Transverse colon (tissue), 3 donors: ENCODE data around the gene CCDC82.

Source experiments
- EP300 ChIP-seq: sonication (generic); formaldehyde crosslinking; IDR thresholded peaks from one replicate; pipeline ENCODE4 v1.6.1; 2017; ENCODE audit warnings: antibody characterized with exemption, low read depth
- TF ChIP-seq, protein P1 (sequence below), 5 experiments: fragments of 200-600 bp in 3 of 5; fragments of 450-650 bp in 2 of 5; sonication (generic) in 3 of 5; IDR thresholded peaks; 1 replicate in 2 of 5; 2 replicates in 3 of 5; pipeline ENCODE4 v1.5.1; 2016 to 2017; ENCODE audit warnings: antibody characterized with exemption in 5 of 5, inconsistent platforms in 3 of 5, mild to moderate bottlenecking in 2 of 5, moderate library complexity in 1 of 5

DNA sequence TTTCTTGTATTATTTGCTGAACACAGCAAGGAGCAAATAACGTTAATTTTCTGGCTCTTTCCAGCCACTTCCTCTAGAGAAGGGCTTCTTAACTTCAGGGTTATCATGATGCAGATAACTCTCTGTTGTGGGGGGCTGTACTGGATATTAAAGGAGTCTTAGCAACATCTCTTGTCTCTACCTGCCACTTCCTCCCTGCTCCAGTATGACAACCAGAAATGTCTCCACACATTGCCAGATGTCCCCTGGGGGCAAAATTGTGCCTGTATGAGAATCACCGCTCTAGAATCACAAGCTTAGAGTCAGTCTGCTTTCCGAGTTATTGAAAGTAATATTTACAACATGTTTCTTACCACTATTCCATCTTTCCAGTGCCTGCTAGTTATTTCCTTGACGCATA lies 6.9 kb upstream of the CCDC82 start:
- TF ChIP-seq, protein P1, sequence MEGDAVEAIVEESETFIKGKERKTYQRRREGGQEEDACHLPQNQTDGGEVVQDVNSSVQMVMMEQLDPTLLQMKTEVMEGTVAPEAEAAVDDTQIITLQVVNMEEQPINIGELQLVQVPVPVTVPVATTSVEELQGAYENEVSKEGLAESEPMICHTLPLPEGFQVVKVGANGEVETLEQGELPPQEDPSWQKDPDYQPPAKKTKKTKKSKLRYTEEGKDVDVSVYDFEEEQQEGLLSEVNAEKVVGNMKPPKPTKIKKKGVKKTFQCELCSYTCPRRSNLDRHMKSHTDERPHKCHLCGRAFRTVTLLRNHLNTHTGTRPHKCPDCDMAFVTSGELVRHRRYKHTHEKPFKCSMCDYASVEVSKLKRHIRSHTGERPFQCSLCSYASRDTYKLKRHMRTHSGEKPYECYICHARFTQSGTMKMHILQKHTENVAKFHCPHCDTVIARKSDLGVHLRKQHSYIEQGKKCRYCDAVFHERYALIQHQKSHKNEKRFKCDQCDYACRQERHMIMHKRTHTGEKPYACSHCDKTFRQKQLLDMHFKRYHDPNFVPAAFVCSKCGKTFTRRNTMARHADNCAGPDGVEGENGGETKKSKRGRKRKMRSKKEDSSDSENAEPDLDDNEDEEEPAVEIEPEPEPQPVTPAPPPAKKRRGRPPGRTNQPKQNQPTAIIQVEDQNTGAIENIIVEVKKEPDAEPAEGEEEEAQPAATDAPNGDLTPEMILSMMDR (IDR thresholded peaks at IDR 0.05) = no peak
- TF ChIP-seq EP300 = no peak
